PC-3 (cell line): Measurements from ENCODE around the gene COPRS. TPM values are rescaled to one million over a fixed set of nuclear protein-coding genes. Genes with fewer than 3 reads are reported as not detected.

Experiments
- ATAC-seq: fragments of 200-7000 bp; cut with Tn5 transposase; 2 replicates; pipeline ENCODE4 v1.9.1; 2020; ENCODE audit warnings: mild to moderate bottlenecking, moderate library complexity
- BruUV-seq: library from RNA; stranded (reverse); fragments of 400-500 nt; replicated peaks from 2 replicates; lab custom pipeline; 2021; lab: Mats Ljungman, UMichigan
- CTCF ChIA-PET: fragments of 300-600 bp; sonication (Branson Sonifier 250); formaldehyde crosslinking; loops from one replicate; lab custom pipeline; 2022; ENCODE audit warnings: antibody characterized with exemption; lab: Charles Lee
- POLR2A ChIA-PET: fragments of 300-600 bp; sonication (Branson Sonifier 250); formaldehyde crosslinking; loops from one replicate; lab custom pipeline; 2022; ENCODE audit warnings: antibody characterized with exemption; ENCODE audit not compliant: unreplicated experiment; lab: Charles Lee
- DNase-seq: peaks from one replicate; pipeline ENCODE4 v3.0.0-alpha.2; 2015
- H2AFZ ChIP-seq: fragments of 300-600 bp; sonication (generic); 2 replicates; pipeline ENCODE4 v1.6.0; 2016; ENCODE audit warnings: antibody characterized with exemption, low read length
- H3F3A ChIP-seq: fragments of 300-600 bp; sonication (generic); one replicate; pipeline ENCODE4 v1.6.0; 2017; ENCODE audit warnings: antibody characterized with exemption, low read length, control low read depth, mild to moderate bottlenecking; ENCODE audit not compliant: unreplicated experiment
- H3K27ac ChIP-seq: fragments of 300-600 bp; sonication (generic); 2 replicates; pipeline ENCODE4 v1.5.1; 2016; ENCODE audit warnings: mild to moderate bottlenecking, low read length
- H3K27me3 ChIP-seq: fragments of 300-600 bp; sonication (generic); 2 replicates; pipeline ENCODE4 v1.6.1; 2016; ENCODE audit warnings: low read length, mixed read lengths
- H3K36me3 ChIP-seq: fragments of 300-600 bp; sonication (generic); 2 replicates; pipeline ENCODE4 v1.6.1; 2016; ENCODE audit warnings: low read depth, mixed run types, low read length, mixed read lengths
- H3K4me1 ChIP-seq: fragments of 300-600 bp; sonication (generic); 2 replicates; pipeline ENCODE4 v1.5.1; 2016; ENCODE audit warnings: low read length; ENCODE audit not compliant: insufficient read depth
- H3K4me2 ChIP-seq: fragments of 300-600 bp; sonication (generic); 2 replicates; pipeline ENCODE4 v1.6.0; 2016; ENCODE audit warnings: low read length
- H3K4me3 ChIP-seq: fragments of 300-600 bp; sonication (generic); 2 replicates; pipeline ENCODE4 v1.5.1; 2016; ENCODE audit warnings: mild to moderate bottlenecking, low read length, mixed read lengths
- H3K79me2 ChIP-seq: fragments of 300-600 bp; sonication (generic); 2 replicates; pipeline ENCODE4 v1.6.1; 2017; ENCODE audit warnings: low read length, mixed read lengths
- H3K9ac ChIP-seq: fragments of 300-600 bp; sonication (generic); 2 replicates; pipeline ENCODE4 v1.6.0; 2016; ENCODE audit warnings: mild to moderate bottlenecking, low read length
- H3K9me2 ChIP-seq: fragments of 300-600 bp; sonication (generic); replicated peaks from 2 replicates; pipeline ENCODE4 v1.6.1; 2016; ENCODE audit warnings: mixed run types, low read length, mixed read lengths
- H3K9me3 ChIP-seq: fragments of 300-600 bp; sonication (generic); 2 replicates; pipeline ENCODE4 v1.6.1; 2016; ENCODE audit warnings: low read length, mixed read lengths
- H4K20me1 ChIP-seq: fragments of 300-600 bp; sonication (generic); 2 replicates; pipeline ENCODE4 v1.6.1; 2016; ENCODE audit warnings: low read length, mixed read lengths
- CTCF ChIP-seq: fragments of 300-600 bp; sonication (generic); conservative IDR thresholded peaks from 2 replicates; pipeline ENCODE4 v1.5.1; 2017; ENCODE audit warnings: antibody characterized with exemption, low read depth, mild to moderate bottlenecking, low read length
- EZH2 ChIP-seq: fragments of 300-600 bp; sonication (generic); IDR thresholded peaks from one replicate; pipeline ENCODE4 v1.6.1; 2017; ENCODE audit warnings: antibody characterized with exemption, mild to moderate bottlenecking, low read length; ENCODE audit not compliant: unreplicated experiment
- EZH2phosphoT487 ChIP-seq: fragments of 300-600 bp; sonication (generic); IDR thresholded peaks from 2 replicates; pipeline ENCODE4 v1.6.1; 2018; ENCODE audit warnings: mild to moderate bottlenecking, antibody characterized with exemption, low read length, borderline replicate concordance
- intact Hi-C: fragments of 100-400 bp; cut with micrococcal nuclease; formaldehyde crosslinking; loops from 2 replicates; pipeline ENCODE4 v1.9.0; 2023
- total RNA-seq: library from RNA; depleted of rRNA; stranded (reverse); fragments of >200 nt; gene quantifications from 2 replicates; pipeline ENCODE4 v1.2.3, GENCODE V29; 2014

The COPRS gene
- total RNA-seq, 1 experiment from 2014 or later: 79.0 TPM

DNA sequence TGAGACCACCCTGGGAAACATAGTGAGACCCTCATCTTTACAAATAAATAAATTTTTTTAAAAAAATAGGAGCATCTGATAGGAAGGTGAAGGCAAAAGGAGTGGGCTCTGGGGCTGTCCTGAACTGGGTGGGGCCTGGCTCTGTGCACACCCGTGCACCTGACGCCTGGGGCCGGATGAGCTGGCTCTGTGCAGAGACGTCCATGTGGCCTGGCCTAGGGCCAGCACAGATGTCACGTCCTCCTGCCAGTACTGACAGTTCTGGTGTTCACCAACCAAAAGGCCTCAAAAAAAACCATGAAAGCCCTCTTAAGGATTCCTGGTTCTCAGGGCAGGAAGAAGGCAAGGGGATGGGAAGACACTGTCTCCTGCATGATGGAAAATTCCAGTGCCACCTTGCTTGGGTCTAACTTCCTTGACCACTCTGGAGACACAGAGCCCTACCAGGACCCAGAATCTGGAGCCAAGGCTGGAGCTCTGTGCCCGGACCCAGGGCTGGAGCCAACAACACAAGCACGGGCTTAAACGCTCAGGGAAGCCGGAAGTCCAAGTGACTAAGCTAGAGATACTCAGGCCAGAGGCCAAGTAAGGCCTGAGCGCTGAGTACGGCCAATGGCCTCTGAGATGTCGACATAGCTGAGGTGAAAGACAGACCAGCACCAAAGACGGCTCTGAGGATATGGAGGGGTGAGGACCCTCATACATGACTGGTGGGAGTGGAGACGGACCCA is 32.9 kb downstream of the COPRS start:
- intact Hi-C loops: no loop called here
- H3K9me3 ChIP-seq: no peaks in the 10 kb centered on the region
- no peak for TF ChIP-seq CTCF
- no peak for TF ChIP-seq EZH2phosphoT487
- TF ChIP-seq EZH2: no peak
- ATAC-seq (no peak; the same call in 1 of the 2 replicates), DNase-seq (peak; percentile 50)
- H3K4me1 ChIP-seq: no peaks in the 10 kb centered on the region
- no peak overlapping the region for H3K4me2 ChIP-seq
- H3K79me2 ChIP-seq: no peaks in the 10 kb centered on the region
- no peaks in the 10 kb centered on the region for H3K36me3 ChIP-seq
- H3K27ac ChIP-seq: no peak overlapping the region
- H3K9ac ChIP-seq: no peak overlapping the region
- no peaks in the 10 kb centered on the region for H4K20me1 ChIP-seq
- H3F3A ChIP-seq: no peaks in the 10 kb centered on the region
- H3K27me3 ChIP-seq: no peaks in the 10 kb centered on the region
- ChIA-PET CTCF (no interaction called here), POLR2A (no interaction called here)
- no peak overlapping the region for H3K4me3 ChIP-seq
- no peak overlapping the region for H2AFZ ChIP-seq
- H3K9me2 ChIP-seq: no peaks in the 10 kb centered on the region
- no TSS peak for BruUV-seq

- Histone ChIP-seq H3K9ac (no peak overlapping the region), H3K4me1 (no peaks in the 10 kb centered on the region), H3F3A (no peaks in the 10 kb centered on the region), H3K27ac (no peak overlapping the region), H3K36me3 (no peaks in the 10 kb centered on the region), H3K9me2 (no peaks in the 10 kb centered on the region), H2AFZ (no peak overlapping the region), H3K4me3 (no peak overlapping the region), H3K27me3 (no peaks in the 10 kb centered on the region), H3K79me2 (no peaks in the 10 kb centered on the region), H3K4me2 (no peak overlapping the region), H3K9me3 (no peaks in the 10 kb centered on the region), H4K20me1 (no peaks in the 10 kb centered on the region)
- ChIA-PET CTCF (no interaction called here), POLR2A (no interaction called here)
- DNase-seq: no peak
- no peak for ATAC-seq
- BruUV-seq: no TSS peak
- intact Hi-C loops: no loop called here
- TF ChIP-seq CTCF (no peak), EZH2 (no peak), EZH2phosphoT487 (no peak)
Measured at GRCh38 chr17:31824766-31825360, 34.2 kb downstream of the COPRS start.

DNA sequence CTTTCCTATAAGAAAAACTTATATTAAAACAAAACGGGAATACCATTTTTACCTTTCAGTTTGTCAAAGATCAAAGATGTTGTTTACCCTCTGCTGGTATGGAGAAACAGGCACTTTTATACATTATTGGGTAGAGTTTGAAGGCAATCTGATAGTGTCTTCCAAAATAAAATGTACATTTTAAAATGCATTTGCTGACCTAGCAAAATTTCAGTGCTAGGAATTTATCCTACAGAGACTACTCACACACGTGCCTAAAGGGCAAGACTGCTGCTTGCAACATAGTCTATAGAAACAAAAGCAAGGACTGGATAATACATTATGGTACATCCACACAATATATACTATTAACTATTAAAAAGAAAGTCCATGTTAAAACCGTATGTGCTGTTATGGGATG is 36.0 kb downstream of the COPRS start:
- Histone ChIP-seq H4K20me1 (no peaks in the 10 kb centered on the region), H2AFZ (no peak overlapping the region), H3K4me2 (no peak overlapping the region), H3K9me3 (no peaks in the 10 kb centered on the region), H3K9me2 (no peaks in the 10 kb centered on the region), H3K9ac (no peak overlapping the region), H3K27me3 (no peaks in the 10 kb centered on the region), H3K79me2 (no peaks in the 10 kb centered on the region), H3K27ac (no peak overlapping the region), H3K4me3 (no peak overlapping the region), H3K4me1 (no peaks in the 10 kb centered on the region), H3K36me3 (no peaks in the 10 kb centered on the region), H3F3A (no peaks in the 10 kb centered on the region)
- no TSS peak for BruUV-seq
- ChIA-PET CTCF (no interaction called here), POLR2A (no interaction called here)
- TF ChIP-seq EZH2phosphoT487 (no peak), CTCF (no peak), EZH2 (no peak)
- ATAC-seq: no peak
- DNase-seq: no peak
- intact Hi-C loops: no loop called here
